T follicular helper cell (primary cell): ENCODE results near the gene NELFB.

ENCODE experiments used
- DNase-seq: peaks from one replicate; pipeline ENCODE4 v3.0.0-alpha.2; 2020; ENCODE audit warnings: low read depth

The NELFB gene

DNA sequence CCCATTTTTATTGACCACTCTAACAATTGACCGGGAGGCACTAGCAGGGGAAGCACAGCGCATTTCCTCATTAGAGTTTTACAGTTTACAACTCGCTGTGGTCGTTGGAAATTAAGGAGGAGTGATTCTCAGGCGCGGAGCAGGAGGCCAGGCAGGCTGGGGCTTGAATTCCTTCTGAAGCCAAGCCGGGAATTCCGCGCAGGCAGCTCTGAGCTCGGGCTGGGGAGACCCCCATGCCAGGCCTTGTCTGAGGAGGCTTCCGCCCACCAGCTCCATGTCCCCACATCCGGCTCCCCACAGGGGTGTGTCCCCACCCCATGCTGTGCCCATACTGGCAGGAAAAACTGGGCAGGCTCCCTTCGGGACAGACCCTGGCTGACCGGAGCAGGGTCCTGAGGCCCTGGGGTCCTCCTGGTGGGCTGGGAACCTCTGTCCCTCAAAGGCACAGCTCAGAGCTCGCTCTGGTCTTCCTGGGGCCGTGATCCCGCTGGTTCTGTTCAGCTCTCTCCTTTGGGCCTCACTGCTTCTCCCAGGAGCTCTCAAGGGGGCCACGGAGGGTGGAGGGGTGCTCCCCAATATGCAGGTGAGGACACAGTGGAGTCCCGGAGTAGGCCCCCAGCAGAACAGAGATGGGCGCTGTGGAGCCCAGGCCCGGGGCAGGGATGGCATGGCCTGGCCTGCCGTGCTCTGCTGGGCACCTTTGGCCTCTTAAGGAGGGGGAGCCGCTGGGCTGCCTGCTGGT lies 48.2 kb downstream of the NELFB start:
- no peak for DNase-seq

DNA sequence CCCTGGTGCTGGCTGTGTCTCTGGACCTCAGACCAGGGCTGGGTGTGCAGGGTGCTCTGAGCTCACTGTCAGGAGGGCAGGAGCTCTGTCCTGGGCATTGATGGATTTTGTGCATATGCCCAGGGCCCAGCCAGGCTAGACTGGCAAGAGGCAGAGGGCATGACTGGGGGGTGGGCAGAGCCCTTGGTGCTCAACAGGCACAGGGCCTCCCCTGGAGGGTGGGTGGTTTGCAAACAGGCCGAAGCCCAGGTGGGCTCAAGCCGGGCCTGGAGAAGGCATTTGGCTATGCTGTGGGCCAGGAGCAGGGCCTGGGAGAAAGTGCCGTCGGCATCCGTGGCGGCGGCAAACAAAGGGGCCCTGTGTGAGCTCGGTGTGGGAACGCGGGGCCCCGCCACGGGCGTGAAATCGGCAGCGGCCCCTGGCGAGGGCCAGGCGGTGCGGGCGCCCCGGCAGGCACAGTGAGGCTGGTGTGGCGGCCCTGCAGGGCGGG lies 48.8 kb downstream of the NELFB start:
- no peak for DNase-seq

DNA sequence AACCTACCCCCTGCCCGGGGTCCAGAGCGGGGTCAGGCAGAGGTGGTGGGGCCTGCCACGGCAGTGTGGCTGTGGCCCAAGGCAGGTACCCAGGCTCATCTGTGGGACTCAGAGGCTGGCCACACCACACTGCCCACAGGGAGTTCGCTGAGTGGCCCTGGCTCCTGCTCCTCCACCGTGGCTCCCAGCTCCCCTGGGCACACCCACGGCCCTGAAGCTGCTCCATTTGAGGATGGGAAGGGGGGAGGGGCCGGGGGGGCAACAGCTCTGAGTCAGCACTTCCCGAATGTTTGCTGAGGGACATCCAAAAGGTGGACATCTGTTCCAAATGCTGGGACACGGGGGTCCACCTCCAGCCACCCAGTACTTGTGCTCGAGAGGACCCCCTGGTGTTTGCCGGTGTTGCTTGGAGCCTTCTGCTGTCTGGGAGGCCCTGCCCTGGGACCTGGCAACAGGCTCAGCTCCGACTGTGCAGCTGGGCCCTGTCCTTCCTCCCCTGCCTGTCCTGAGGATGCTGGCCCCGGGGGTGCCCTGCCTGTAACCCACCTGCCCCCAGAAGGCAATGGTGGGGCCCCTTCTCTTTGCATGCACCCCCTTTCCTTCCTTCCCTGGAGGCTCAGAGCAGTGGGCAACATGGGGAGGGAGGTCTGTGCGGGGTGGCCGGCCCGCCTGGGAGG lies 49.4 kb downstream of the NELFB start:
- DNase-seq = no peak

DNA sequence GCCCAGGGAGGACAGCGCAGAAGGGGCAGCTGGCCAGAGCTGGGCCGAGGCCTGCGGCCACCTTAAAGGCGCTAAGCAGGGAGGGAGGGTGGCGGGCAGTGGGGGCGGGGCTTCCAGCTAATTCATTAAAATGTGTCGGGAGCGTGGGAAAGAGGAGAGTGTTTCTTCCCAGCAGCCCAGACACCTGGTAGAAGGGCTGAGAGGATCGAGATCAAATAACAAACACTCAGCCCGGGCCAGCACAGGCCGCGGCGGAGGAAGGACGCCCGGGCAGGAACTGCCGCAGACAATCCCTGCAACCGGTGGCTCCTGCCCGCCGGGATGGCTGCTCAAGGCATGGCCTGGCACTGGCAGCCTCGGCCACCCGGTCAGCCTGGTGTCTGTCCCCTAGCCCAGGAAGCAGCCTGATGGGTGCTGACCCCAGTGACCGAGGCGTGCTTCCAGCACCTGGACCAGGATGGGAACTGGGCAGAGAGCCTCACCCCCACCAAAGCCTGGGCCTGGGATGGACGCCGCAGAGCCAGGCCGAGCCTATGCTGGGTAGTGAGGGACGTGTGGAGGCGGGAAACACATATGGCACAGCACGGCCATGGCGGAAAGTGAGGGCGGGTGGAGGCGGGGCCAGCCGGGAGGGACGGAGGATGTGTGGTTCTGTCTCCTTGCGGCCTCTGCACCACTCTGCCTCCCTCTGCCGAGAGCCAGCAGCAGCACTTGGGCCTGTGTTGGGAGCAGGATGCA lies 50.1 kb downstream of the NELFB start:
- DNase-seq = peak; percentile 26

DNA sequence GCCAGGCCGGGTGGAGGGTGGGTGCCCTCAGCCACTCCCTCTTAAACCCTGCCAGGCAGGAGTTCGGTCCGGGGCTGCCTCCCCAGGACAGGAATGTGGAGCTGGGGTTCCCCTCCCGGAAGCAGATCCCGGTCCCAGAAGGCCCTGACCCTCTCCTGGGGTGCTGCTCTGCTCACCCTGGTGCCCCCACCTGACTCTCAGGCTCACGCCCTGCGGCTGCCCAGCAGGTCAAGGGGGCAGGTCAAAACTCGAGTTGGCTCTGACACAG lies 50.6 kb downstream of the NELFB start:
- DNase-seq = no peak

DNA sequence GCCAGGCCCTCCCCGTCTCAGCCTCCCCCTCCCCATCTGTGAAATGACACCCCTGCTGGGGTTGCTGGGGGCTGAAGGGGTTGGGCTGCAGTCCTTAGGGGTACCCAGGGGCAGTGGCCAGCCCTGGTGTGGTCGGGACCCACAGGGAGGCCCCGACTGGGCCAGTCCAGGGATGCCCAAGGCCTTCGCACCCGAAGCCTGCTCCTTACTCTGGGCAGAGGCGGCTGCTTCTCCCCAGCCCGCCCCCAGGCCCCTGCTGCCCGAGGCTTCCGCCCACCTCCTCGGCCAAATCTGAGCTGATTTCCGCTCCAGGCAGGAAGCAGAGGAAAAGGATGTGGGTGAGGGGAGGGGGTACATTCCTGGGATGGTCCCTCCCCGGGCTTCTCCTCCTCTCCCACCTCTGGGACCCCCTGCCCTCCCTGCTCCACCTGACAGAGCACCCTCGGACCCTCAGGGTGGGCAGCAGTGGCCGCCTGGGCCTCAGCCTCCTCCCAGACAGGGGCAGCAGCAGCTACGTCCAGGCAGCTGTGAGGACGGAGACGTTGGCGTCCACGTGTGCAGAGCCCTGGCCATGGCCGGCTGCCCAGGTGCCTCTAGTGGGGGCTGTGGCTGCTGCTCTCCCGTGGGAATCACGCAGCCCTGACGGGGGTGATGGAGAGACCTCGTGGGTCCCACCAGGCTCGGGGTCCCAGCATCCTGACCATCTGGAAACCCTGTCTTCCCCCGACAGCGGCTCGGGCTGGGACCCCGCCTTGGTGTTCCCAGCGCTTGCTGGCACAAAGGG lies 51.1 kb downstream of the NELFB start:
- no peak for DNase-seq

DNA sequence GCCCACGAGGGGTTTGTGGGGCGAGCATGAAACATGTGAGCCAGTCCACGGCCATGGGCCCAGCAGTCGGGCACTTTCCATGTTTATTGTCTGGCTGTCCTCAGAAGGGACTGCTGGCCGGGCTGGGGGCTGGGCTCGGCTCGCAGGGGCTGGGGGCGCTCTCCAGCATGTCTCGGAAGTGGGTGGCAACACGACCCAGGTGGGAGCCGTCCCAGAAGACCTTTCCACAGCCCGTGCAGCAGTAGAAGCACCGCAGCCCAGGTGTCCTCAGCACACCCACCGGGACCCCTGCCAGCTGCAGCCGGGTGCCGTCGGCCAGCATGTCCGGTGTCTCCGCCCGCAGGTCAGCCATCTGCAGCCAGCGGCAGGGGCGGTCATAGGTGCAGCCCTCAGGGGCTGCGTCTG lies 51.7 kb downstream of the NELFB start:
- DNase-seq = no peak

DNA sequence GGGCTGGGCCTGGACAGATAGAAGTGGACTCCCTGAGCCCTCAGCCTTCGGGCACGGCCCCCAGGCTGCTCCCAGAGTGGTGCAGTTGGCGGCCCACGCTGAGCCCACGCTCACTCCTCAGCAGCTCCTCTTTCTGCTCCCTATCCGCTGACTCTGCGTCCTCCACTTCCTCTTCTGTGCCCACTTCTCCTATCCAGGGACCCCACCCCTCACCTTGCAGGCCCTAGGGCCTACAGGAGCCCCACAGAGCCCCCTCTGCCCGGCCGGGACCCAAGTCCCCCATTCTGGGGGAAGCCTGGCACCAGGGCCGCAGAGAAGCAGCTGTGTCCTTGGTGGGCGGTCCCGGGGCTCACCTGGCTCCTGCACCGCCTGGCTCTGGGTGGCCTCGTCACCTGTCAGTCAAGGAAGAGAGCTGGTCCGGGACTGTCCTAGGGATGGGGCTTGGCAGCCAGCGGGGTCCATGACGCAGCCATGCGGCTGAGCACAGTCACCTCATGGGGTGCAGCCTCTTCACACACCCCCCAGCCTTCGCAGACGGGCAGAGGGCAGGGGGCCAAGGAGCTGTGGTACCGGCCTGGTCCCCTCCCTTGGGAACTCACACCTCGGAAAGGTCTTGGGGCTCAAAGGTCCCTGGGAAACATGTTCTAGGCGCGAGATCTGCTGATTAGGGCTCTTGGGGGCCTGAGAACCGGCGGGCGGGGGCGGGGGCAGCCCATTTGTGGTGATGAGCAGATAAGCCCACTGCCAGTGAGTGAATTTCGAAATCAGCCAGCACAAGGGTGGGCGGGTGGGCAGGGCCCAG lies 52.3 kb downstream of the NELFB start:
- no peak for DNase-seq

DNA sequence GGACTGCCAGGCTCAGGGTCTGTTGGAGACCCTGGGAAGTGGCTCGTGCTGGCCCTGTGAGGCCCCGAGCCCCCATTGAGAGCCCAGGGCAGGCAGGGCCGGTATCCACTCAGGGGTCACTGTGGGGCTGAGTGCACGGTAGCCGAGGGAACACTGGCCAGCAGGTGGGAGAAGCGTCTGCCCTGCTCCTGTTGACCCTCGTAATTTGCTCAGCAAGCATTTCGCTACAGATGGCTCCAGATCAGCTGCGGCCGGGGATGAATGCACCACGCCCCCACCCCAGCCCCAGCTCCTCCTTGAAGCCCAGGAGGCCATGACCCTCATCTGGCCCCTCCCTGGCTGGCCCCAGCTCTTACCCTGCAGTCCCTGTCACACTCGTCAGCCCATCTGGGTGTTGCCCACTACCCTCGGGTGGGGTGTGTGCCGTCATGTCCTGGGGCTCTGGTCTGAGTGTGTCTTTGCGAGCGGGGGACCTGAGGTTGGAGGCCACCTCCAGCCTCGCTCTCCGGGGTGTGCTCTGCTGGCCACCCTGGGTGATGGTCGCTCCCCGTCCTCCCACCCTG lies 53.0 kb downstream of the NELFB start:
- DNase-seq = no peak

DNA sequence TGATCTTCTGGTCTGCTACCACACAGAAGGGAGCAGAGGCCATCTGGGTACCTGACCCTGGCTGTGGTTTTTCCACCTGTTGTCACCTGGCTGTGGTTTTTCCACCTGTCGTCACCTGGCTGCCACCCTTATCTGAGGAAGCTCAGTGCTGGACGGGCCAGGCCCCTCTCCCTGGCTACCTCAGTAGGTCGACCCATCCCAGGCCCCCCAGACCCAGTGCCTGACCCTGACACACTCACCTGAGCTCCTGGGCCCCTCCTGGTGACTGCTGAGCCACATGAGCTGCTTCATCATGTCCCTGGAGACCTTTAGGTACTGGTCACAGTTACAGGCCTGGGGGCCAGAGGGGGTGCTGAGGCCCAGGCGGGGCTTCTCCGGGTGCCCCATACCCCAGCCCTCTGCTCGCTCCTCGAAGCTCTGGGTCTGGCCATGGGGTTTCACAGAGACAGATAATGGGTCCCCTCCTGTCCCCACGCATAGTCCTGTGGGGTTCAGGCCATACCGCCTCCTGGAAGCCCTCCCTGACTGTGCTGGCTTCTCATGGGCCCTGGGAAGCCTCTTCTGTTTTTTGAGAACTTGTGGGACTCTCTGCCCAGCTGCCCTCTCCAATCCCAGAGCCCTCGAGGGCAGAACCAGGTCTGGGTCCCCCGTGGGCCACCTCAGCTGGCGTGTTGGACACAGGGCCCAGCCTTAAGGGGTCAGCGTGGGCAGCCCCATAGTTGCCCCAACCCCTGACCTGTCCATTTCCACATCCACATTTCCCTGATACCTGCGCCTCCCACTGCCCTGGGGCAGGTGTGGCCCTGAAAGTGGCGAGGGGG lies 54.5 kb downstream of the NELFB start:
- no peak for DNase-seq

DNA sequence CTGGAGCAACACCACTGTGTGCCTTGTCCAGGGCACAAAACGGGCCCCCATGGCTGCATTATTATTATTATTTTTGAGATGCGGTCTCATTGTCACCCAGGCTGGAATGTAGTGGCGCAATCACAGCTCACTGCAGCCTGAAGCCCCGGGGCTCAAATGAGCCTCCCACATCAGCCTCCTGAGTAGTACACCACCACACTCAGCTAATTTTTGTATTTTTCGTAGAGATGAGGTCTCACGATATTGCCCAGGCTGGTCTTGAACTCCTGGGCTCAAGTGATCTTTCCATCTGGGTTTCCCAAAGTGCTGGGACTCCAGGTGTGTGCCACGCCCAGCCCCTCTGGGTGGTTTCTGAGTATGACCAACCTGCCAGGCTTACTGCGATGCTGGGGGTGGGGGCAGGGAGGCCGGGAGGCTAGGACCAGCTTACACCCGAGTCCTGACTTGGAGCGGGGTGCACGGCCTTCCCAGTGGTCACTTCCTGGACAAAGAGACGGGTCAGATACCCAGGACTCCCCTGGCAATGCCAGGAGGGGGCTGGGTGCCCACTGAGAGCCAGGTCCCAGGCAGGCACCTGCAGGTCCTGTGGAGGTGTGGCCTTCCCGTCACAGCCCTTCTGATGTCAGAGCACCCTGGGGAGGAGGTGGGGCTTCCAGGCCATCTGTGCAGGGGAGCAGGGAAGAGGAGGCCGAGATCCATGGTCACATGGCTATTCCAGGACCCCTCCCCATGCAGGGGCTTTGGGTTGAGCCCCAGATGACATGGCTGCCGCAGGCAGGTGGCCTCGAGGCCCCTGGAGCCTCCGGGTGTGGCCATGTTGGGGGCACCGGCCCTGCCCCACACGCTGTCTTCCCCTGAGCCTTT lies 55.3 kb downstream of the NELFB start:
- DNase-seq = no peak

DNA sequence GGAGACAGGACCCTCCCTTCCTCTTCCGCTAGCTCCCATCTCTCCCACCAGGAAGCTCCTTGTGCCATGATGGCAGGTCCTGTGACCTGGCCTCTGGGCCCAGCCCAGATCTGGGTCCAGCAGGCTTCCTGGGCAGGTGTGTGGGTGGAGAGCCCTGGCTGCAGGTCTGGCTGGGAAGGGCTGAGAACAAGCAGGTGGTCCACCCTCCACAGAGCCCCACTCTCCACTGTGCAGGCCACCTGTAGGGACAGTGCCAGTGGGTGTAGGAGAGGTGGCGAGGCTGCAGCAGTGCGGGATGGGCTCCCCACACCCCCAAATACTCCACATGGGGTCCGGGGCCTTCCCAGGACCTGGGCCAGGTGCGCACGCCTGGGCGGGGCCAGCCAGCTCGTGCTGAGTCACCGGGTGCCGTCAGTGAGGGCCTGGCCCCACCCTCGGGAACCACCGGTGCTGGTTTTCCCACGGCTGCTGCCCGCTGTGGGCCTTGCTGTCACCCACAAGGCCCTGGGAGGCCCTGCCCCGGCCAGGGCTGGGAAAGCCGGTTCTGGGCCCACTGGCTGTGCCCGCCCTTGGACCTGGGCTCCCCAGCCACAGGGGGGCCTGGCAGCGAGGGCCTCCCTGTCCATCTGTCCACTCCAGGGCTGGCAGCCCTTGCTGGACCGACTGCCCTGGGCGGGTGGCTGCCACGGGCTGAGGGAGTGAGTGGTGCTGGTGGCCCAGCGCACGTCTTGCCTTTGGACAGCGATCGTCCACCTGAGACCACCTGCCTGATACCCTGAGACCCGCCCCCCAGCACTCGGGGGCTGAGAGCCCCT lies 56.3 kb downstream of the NELFB start:
- no peak for DNase-seq

DNA sequence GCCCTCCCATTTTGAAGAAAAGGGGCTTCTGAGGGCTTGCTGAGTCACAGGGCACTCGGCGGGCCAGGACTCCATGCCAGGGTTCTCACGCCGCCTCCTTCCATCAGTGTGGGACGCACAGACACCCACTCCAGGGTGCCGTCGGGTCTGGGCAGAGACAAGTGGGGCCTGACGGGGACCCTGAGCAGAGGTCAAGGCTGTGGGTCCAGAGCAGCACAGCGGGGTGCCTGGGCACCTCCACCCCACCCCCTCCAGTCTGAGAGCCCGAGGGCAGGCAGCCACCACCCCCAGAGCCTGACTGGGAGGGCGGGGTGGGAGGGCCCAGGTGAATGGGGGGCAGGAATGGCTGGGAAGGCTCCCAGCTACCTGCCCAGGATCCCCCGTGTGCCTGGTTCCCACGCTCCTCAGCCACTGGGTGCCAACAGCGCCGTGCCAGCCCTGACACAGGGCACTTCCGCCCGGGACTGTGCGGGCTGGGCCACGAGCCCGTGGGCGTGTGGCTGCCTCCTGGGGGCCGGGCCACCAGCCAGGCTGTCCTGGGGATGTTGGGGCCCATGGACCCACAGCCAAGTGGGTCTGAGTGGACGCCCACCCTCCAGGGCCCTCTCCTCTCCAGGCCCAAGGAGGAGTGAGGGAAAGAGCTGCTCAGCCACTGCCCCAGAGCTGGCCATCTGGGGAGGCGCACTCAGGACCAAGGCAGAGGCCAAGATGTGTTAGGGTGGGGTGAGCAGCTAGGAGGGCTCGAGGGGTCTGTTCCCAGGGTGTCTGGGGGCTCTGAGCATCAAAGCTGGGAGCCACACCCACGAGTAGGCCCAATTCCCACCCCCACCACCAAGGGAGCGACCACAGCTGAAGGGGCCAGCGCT lies 57.1 kb downstream of the NELFB start:
- DNase-seq = no peak

DNA sequence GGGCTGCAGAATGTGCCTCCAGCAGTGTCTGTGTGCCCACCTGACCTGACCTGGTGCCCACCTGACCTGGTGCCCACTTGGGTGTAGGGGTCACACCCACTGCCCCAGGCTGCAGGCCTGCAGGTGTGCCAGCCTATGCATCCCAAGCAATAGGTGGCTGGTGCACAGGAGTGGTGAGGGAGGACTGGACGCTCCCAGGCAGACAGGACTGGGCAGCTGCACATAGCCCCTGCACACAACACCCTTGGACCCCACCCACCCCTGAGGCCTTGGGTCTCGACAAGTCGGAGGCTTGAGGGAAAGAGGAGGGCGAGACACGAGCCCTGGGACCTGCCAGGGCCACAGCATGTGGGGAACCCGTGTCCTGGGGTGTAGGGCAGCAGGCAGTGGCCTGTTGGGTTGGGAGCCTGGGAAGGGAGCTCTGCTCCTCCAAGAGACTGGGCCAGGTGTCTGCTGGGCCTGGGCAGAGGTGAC lies 57.8 kb downstream of the NELFB start:
- DNase-seq = no peak

DNA sequence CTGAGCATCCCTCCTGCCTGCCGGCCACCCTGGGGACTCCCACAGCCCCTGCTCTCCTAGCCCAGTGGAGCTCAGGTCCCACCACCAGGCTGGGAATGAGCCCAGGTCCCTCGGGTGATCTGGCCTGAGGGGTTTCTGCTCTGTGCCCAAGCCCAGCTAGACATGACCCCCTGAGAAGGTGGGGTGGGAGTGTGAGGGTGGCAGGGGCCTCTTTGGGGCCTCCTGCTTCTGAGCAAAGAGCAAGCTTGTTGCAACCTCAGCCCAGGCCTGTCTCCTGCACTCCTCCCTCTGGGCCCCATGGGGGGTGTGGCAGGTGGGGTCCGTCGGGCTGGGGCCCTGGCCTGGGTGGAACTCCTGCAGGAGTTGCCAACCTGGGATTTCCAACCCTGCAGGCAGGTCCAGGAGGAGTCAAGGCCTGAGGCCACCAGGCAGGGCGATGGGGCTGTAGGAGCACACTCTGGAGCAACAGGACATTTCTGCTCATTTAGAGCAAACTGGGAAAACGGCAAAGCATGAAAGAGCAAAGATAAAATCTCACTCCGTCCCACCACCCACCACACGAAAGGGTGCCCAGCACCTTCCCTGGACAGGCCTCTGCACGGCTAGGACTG lies 58.3 kb downstream of the NELFB start:
- DNase-seq = no peak

DNA sequence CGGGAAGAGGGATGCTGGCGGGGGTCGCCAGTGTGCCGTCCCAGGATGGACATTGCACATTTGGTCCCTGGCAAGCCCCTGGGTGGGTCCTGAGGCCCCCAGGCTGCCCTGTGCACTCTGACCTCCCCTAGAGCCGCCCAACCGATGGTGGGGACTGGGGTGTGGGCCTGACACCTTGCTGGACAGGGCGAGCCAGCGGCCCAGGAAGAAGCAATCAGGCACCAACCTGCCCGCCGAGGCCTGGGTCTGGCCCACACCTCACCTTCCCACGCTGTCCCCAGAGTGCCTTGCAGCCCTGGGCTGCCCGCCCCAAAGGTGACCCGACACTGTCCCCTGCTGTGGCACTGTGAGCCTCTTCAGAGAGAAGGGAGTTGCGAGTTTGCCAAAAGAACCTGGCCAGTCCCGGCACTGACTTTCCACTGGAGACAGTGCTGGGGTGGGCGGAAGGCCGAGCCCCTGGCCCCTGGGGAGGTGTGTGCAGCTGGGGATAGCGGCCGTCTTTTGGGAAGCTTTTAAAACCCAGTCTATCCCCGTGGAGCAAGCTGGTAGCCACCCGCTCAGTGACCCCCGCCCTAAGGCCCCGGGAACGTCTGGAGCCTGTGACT lies 58.9 kb downstream of the NELFB start:
- no peak for DNase-seq
